ENCODE data around the gene PKP1.

PKP1 gene

DNA sequence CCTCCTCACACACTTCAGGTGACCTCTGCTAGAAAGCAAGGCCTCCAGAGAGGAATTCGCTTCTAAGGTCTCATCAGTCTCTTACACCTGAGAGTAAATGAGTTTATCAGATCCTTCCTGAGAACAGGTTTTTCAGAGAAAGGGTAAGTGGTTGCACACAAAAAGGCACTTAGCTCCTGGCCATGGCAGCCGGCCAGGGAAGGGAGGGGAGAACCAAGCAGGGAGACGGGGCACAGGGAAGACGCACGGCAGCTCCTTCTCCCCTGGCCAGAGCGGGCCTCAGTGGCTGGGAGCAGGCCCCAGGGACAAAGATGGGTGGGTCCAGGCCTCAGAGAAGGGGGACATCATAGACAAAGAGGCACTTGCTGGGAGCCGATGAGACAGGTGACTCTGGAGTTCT is 97.8 kb downstream of the PKP1 start:
- no peaks in the 10 kb centered on the region for H4K20me1 ChIP-seq (ENCODE audit: insufficient read depth, low read length)
- H2AFZ ChIP-seq (ENCODE audit: low read length), result no peak overlapping the region
- no peaks in the 10 kb centered on the region for H3K79me2 ChIP-seq (ENCODE audit: insufficient read depth, low read length)
- TF ChIP-seq CTCF (IDR thresholded peaks at IDR 0.05; ENCODE audit: low read length) (no peak), EZH2 (IDR thresholded peaks at IDR 0.05; ENCODE audit: borderline replicate concordance, low read length) (no peak)
- H3F3A ChIP-seq (ENCODE audit: insufficient read depth, low read length), result no peaks in the 10 kb centered on the region
- no peaks in the 10 kb centered on the region for H3K4me1 ChIP-seq (ENCODE audit: insufficient read depth, low read length, severe bottlenecking)
- H3K9ac ChIP-seq (ENCODE audit: low read length), result no peak overlapping the region
- H3K9me2 ChIP-seq (ENCODE audit: low read depth, low read length), result no peaks in the 10 kb centered on the region
- H3K27ac ChIP-seq (ENCODE audit: low read depth, low read length, poor library complexity, severe bottlenecking), result no peak overlapping the region
- no peak overlapping the region for H3K4me2 ChIP-seq (ENCODE audit: low read length)
- no peaks in the 10 kb centered on the region for H3K9me3 ChIP-seq (ENCODE audit: low read length)
- H3K36me3 ChIP-seq (ENCODE audit: insufficient read depth, low read length), result no peaks in the 10 kb centered on the region
- H3K27me3 ChIP-seq (ENCODE audit: insufficient read depth, low read length), result peaks cover 7% of the 10 kb centered on the region; the same call in 1 of the 2 replicates
- H3K4me3 ChIP-seq (ENCODE audit: low read depth, low read length, poor library complexity, severe bottlenecking), result no peak overlapping the region
